Lower leg skin (tissue), 3 donors: Measurements from ENCODE around the gene BTBD7.

ENCODE experiments used
- CTCF ChIP-seq, 3 donors: fragments of 450-650 bp; IDR thresholded peaks; one replicate each; pipeline ENCODE4 v1.5.1; 2016; ENCODE audit warnings: antibody characterized with exemption in 3 of 3, mild to moderate bottlenecking in 3 of 3, moderate library complexity in 2 of 3
- POLR2A ChIP-seq, 2 donors: fragments of 450-650 bp; IDR thresholded peaks; one replicate each; pipeline ENCODE4 v1.6.1; 2016 to 2017; ENCODE audit warnings: antibody characterized with exemption in 2 of 2, mild to moderate bottlenecking in 1 of 2, moderate library complexity in 1 of 2

GRCh38 chr14:93319494-93319893 is 13.3 kb downstream of the BTBD7 start:
- TF ChIP-seq CTCF (IDR thresholded peaks at IDR 0.05) (no peak), POLR2A (IDR thresholded peaks at IDR 0.05) (no peak)
